Activated gamma-delta T cell (primary cell): Measurements from ENCODE around the gene ABHD10.

ENCODE experiments used
- DNase-seq: peaks from one replicate; lab custom pipeline; 2025; lab: John Stamatoyannopoulos, UW

Gene ABHD10

DNA sequence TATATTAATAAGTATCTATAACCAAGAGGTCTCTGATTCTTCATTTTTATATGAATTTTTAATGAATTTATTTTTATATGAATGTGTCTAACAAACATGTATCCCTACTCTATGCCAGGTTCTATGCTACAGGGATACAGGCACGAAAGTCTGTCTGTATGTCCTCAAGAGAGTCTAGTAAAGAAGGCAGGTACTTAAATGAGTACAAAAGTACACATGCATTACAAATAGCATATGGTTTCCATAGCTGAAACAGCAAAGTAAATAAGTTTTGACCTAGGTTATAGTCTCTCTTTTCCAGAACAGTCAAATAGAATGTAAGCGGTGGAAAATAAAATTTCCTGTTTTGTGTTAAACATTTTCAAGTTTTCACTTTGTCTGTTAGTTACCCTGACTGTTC is 13.3 kb upstream of the ABHD10 start:
- DNase-seq = no peak

GRCh38 chr3:111967068-111967467 is 11.8 kb upstream of the ABHD10 start:
- no peak for DNase-seq

- DNase-seq = no peak
Observed at GRCh38 chr3:111967651-111968274, 11.1 kb upstream of the ABHD10 start.

DNA sequence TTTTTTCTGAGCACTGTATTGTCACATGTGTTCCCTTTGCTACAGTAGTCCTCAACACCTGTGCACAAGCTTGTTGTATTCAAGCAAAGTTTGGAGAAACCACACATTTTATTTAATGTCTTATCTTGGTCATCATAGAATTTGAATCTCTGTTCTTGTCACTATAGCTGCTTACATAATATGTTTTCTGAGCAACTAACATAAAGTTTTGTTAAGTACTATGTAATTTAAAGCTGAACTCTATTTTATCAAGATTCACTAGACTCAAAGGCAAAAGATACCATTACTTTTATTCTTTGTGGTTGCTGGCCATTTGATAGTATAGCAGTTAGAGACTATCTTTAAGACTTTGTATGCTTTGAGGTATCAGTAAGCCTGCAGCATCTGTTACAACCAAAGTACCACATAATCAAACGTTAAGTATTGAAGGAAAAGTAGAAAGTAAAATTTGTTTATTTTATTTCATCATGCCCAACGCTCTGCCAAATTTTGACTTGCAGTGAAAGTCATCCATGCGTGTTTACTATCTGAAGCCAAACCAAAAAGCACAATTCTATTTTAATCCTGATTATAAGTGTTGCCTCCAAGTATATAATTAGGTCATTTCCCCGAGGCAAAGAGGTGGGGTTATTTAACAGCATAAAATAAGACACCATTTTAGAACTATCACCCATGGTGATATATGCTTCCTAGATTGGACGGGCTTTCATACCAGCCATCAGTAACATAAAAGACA is 10.3 kb upstream of the ABHD10 start:
- no peak for DNase-seq

GRCh38 chr3:111970376-111970775 is 8.4 kb upstream of the ABHD10 start:
- DNase-seq = no peak

- DNase-seq = no peak
Observed at GRCh38 chr3:111971533-111972130, 7.2 kb upstream of the ABHD10 start.

- no peak for DNase-seq
Observed at GRCh38 chr3:111972891-111973290, 5.9 kb upstream of the ABHD10 start.

DNA sequence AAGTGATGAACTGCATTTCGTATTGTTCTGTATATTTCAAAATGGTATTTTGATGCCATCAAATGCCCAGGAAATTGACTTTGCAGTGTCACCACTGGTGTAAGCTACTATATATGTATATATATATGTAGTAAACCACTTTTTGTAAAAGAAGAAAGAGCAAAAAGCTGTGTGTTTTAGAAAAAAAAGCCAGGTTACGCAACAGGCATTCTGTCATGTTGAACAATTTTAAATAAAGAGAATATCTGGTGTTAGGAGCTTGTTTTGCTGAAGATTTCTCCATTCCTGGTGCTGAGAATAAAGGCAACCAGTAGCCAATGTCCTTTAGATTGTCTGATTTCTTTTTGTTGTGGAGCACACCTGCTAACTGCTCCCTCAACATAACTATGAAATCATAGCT is 3.7 kb upstream of the ABHD10 start:
- DNase-seq = no peak

DNA sequence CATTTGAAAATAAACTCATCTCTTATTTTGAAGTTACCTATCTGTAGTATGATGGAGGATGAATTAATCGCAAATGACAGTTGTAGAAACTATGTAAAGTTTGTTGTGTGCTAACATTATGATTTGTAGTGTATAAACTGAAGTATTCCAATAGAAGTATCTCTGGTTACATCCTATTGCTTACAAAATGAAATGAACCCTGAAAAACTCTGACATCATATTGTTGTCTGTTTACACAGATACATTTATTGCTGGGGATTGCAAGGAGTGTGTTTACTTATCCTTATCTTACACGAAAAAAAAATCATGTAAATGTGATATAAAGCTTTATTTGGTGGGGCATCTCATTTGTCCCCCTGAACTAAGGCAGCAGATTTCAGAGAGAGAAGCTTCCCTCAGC is 2.6 kb upstream of the ABHD10 start:
- no peak for DNase-seq

- no peak for DNase-seq
Observed at GRCh38 chr3:111979434-111980038, 710 bp downstream of the ABHD10 start.

DNA sequence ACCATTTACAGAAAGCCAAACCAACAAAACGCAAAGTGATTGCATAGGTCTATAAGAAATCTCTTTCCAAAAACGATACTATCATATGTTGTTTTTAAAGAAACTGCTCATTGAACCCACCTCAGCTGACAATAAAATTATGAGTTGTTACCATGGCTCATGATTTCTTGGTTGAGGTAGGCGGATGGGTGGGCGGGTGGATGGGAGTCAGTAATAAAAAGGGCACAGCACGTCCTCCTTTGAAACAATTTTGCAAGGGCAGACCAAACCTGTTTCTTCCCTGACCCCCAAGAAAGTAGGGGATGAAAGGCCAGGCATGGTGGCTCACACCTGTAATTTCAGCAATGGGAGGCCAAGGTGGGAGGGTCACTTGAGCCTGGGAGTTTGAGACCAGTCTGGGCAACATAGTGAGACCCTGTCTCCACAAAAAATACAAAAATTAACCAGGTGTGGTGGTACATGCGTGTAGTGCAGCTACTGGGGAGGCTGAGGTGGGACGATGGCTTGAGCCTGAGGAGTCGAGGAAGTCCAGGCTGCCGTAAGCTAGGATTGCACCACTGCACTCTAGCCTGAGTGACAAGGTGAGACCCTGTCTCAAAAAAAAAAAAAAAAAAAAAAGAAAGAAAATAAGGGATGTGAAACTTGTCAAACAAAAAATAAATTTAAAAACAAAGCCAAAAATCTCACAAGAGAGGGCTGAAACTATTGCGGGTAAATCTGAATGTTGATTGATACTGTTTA is 2.1 kb downstream of the ABHD10 start:
- DNase-seq = no peak

DNA sequence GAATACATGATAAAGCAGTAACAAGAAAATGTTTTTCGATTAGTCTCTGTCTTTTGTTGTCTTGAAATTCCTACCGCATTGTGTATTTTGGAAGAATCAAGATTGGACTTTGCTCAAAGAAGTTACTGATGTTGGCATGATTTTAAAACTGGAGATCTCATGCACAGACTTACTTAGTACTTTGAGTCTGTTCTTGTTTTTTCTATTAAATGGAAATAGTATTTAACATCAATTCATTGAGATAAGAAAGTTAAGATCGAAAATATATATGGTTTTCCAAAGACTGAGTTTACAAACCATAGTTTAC is 2.6 kb downstream of the ABHD10 start:
- no peak for DNase-seq

DNA sequence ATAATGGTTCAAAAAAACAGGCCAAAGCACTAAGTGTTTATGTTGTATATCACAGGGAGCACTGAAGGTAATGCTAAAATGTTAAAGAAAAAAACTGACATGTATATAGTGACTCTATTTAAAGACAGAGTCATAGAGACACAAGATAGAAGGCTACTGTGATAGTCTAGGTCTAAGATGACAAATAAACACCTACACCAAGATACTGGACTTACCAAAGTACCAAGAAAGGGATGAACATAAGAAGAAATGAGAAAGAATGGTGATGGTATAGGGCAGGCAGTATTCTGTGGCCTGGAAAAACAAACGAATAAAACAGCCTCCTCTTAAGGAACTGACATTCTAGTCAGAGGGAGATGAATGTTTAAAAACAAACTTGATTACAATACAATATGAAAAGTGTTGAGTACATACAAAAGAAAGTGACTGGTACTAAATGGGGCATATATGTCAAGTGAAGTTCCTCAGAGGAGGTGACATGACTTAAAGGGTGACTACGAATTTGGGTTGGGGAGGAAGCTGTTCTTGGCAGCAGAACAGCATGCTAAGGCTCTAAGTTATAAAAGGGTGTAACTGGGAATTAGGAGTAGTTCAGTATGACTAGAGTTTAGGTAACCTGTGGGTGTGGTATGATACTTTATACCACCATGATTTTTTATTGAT is 5.9 kb downstream of the ABHD10 start:
- DNase-seq = no peak

DNA sequence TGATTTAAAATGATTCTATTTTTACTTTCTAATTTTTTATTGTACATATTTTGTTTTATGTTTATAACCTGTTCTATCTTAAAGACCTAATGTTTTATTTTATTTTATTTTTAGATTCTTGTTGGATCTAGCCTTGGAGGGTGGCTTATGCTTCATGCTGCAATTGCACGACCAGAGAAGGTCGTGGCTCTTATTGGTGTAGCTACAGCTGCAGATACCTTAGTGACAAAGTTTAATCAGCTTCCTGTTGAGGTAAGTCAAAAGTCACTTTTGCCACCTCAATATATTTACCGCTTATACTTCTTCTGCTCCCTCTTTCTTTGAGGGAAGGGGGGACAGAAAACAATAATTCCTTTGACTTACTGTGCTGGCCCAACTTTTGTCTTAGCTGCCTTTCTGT is 8.0 kb downstream of the ABHD10 start:
- DNase-seq = no peak

GRCh38 chr3:111989061-111989678 is 10.3 kb downstream of the ABHD10 start:
- no peak for DNase-seq

DNA sequence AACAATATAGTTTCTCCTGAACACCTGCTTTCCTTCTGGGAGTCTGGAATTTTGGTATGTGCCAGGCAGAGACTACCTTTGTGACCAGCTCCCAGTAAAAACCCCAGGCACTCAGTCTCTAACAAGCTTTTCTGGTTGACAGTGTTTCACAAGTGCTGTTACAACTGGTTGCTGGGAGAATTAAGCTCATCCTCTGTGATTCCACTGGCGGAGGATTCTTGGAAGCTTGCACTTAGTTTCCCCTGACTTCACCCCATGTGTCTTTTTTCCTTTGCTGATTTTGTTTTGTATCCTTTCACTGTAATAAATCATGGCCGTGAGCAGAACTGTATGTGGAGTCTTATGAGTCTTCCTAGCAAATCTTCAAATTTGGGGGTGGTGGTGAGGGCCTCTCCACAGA is 14.2 kb downstream of the ABHD10 start:
- DNase-seq = no peak

DNA sequence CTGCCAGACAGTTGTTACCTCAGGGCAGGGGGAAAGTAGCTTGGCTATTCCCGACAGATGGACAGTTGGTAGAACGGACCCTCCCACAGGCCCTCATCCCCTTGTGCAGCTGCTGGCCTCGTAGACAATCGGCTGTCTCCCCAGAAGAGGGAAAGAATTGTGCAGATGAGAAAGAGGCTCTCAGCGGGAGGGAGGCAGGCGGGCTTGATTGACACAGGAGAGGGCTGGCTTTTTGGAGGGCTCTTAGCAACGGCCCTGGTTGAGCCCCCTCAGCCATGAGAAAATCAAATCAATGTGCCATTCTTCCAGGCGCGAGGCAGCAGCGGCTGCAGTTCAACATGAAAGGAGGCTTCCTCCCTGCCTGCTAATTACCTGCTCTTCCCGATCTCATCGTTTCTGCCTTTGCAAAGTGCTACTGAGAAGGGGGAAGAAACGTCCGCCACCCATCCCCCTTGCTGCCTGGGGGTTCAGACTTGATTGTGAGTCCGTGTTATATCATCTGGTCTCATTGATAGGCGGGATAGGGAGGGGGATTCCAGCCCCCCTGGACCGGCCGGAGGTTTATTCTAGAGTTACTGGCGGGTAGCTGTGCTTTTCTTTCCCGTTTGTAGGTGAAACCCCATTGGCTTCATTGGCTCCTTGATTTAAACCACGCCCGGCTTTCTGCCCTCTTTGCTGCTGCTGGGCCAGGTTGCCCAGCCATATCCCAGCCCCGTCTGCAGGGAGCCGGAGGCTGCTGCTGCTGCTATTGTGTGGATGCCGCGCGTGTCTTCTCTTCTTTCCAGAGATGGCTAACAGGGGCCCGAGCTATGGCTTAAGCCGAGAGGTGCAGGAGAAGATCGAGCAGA is 20.0 kb downstream of the ABHD10 start, which contains the start of gene TAGLN3:
Gene TAGLN3, plus strand, starts transcription at position 287 of the 848 bp plus-strand sequence. Its CDS starts 501 bp downstream, at position 788.
- DNase-seq = no peak

GRCh38 chr3:111999484-112000324 is 20.9 kb downstream of the ABHD10 start:
- DNase-seq = no peak

DNA sequence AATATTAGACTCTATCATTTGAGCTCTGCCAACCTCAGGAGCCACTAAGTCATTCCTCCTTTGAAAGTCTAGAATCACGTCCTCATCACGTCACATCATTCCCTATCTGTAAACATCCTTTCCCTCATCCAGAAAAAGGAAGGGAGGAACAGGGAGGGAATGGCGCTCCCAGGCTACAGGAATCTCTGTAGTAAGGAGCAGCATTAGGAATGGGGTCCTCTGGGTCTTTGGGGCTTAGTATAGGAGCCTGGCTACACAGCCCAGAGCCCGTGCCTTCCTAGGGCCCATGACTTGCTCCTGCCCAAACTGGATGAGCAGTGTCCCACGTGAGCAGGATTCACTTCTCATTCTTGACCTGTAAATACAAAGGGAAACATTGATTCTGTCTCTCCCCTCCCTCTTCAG is 21.5 kb downstream of the ABHD10 start:
- no peak for DNase-seq
